K562 (cell line): ENCODE measurements around the gene DST. TPM values are rescaled to one million over a fixed set of nuclear protein-coding genes. Genes with fewer than 3 reads are reported as not detected.

Experiments used
- ATAC-seq: fragments of 200-7000 bp; cut with Tn5 transposase; 3 replicates; pipeline ENCODE4 v1.9.1; 2020; ENCODE audit warnings: moderate library complexity
- BruUV-seq: library from RNA; stranded (reverse); fragments of 400-500 nt; replicated peaks from 2 replicates; lab custom pipeline; 2021; lab: Mats Ljungman, UMichigan
- CTCF ChIA-PET: fragments of 300-600 bp; formaldehyde crosslinking; extraction: SDS; loops from one replicate; lab custom pipeline; 2021; ENCODE audit warnings: low intra/inter-chr PET ratio; lab: Yijun Ruan, JAX
- POLR2A ChIA-PET: fragments of 300-600, 350-650 bp; sonication (Branson Sonifier 250); formaldehyde crosslinking; extraction: SDS; loops from one replicate; lab custom pipeline; 2021; ENCODE audit warnings: antibody characterized with exemption, inconsistent platforms; lab: Yijun Ruan, JAX
- DNase-seq, 4 experiments: peaks; one replicate each; pipeline versions ENCODE4 v3.0.0 to v3.0.0-alpha.2; 2011 to 2018; ENCODE audit warnings: low spot score in 3 of 4, mixed read lengths in 3 of 4; ENCODE audit errors: extremely low read depth in 1 of 4
- FAIRE-seq: peaks from 2 replicates; lab custom pipeline; 2011; peaks lifted over from hg19 to GRCh38; lab: Jason Lieb, UNC
- H2AFZ ChIP-seq: 2 replicates; pipeline ENCODE4 v1.6.0; 2011; ENCODE audit warnings: low read depth, low read length, control low read depth, inconsistent platforms
- H3K27ac ChIP-seq: fragments of 200-600 bp; 3 replicates; pipeline ENCODE4 v1.8.0; 2011; ENCODE audit warnings: low read depth, mild to moderate bottlenecking, control low read depth, inconsistent platforms, low read length, moderate library complexity, mixed read lengths; ENCODE audit errors: extremely low read depth
- H3K27me3 ChIP-seq, 2 experiments: fragments of 300-600 bp in 1 of 2; 2 replicates in 1 of 2; 3 replicates in 1 of 2; pipeline versions ENCODE4 v1.6.0 to v1.8.0; 2011; ENCODE audit warnings: inconsistent platforms in 2 of 2, low read length in 2 of 2, mild to moderate bottlenecking in 1 of 2, mixed read lengths in 1 of 2, moderate library complexity in 1 of 2; ENCODE audit not compliant: control insufficient read depth in 2 of 2, insufficient read depth in 2 of 2
- H3K36me3 ChIP-seq: fragments of 300-600 bp; 3 replicates; pipeline ENCODE4 v1.8.0; 2011; ENCODE audit warnings: mild to moderate bottlenecking, low read length, inconsistent platforms; ENCODE audit not compliant: control insufficient read depth, insufficient read depth
- H3K4me1 ChIP-seq, 2 experiments: fragments of 200-600 bp in 1 of 2; replicated peaks in 1 of 2; 2 replicates in 1 of 2; 3 replicates in 1 of 2; pipeline versions ENCODE4 v1.5.1 to v1.8.0; 2011; ENCODE audit warnings: inconsistent platforms in 2 of 2, low read length in 2 of 2, mild to moderate bottlenecking in 1 of 2, mixed read lengths in 1 of 2, moderate library complexity in 1 of 2; ENCODE audit not compliant: control insufficient read depth in 2 of 2, insufficient read depth in 2 of 2
- H3K4me2 ChIP-seq: 2 replicates; pipeline ENCODE4 v1.6.1; 2011; ENCODE audit warnings: low read length, control low read depth, inconsistent platforms, mixed read lengths; ENCODE audit not compliant: insufficient read depth
- H3K4me3 ChIP-seq: fragments of 200-600 bp; sonication (generic), shearing (Covaris generic); 2 replicates; pipeline ENCODE4 v1.5.1; 2016; ENCODE audit warnings: control low read depth, inconsistent platforms
- H3K79me2 ChIP-seq: fragments of 200-600 bp; 3 replicates; pipeline ENCODE4 v1.8.0; 2011; ENCODE audit warnings: low read length, inconsistent platforms; ENCODE audit not compliant: control insufficient read depth, insufficient read depth
- H3K9ac ChIP-seq, 2 experiments: 2 replicates each; pipeline versions ENCODE4 v1.6.0 to v1.6.1; 2011; ENCODE audit warnings: low read depth in 2 of 2, low read length in 2 of 2, control low read depth in 1 of 2, inconsistent platforms in 1 of 2, mild to moderate bottlenecking in 1 of 2, mixed read lengths in 1 of 2; ENCODE audit not compliant: insufficient read depth in 1 of 2
- H3K9me1 ChIP-seq: one replicate; pipeline ENCODE4 v1.6.0; 2011; ENCODE audit warnings: inconsistent platforms, mild to moderate bottlenecking, low read length, moderate library complexity; ENCODE audit not compliant: control insufficient read depth, insufficient read depth
- H3K9me3 ChIP-seq: replicated peaks from 2 replicates; pipeline ENCODE4 v1.5.1; 2011; ENCODE audit warnings: low read depth, low read length, inconsistent platforms; ENCODE audit not compliant: control insufficient read depth, insufficient read depth
- H4K20me1 ChIP-seq: replicated peaks from 2 replicates; pipeline ENCODE4 v1.6.1; 2011; ENCODE audit warnings: low read length, inconsistent platforms, mixed read lengths; ENCODE audit not compliant: control insufficient read depth, insufficient read depth
- BRD9 ChIP-seq: fragments of 450-650 bp; IDR thresholded peaks from 2 replicates; pipeline ENCODE4 v1.6.1; 2018; ENCODE audit warnings: low read depth; ENCODE audit not compliant: partially characterized antibody
- C11orf30 ChIP-seq: fragments of 450-650 bp; IDR thresholded peaks from 2 replicates; pipeline ENCODE4 v1.6.1; 2016; ENCODE audit warnings: low read depth, mild to moderate bottlenecking
- MAFF ChIP-seq: IDR thresholded peaks from 2 replicates; pipeline ENCODE4 v1.6.1; 2012; ENCODE audit warnings: low read length, improper control_type of control experiment
- MAFG ChIP-seq: fragments of 450-650 bp; conservative IDR thresholded peaks from 2 replicates; pipeline ENCODE4 v1.6.1; 2016; ENCODE audit warnings: missing genetic modification characterization, missing compliant biosample characterization
- MAFK ChIP-seq: IDR thresholded peaks from 2 replicates; pipeline ENCODE4 v1.6.1; 2011; ENCODE audit warnings: low read length, improper control_type of control experiment
- ZFPM2 ChIP-seq: fragments of 250-450 bp; sonication (Bioruptor Pico); IDR thresholded peaks from 2 replicates; pipeline ENCODE4 v1.5.1; 2022; ENCODE audit warnings: mild to moderate bottlenecking
- ZNF316 ChIP-seq: fragments of 450-650 bp; IDR thresholded peaks from 2 replicates; pipeline ENCODE4 v1.6.1; 2016
- WGBS: fragments of 100-300 bp; shearing (Covaris generic); methylation state at CpG from one replicate; pipeline ENCODE4 v1.1.6; 2016; ENCODE audit warnings: low coverage, mixed read lengths; ENCODE audit not compliant: insufficient coverage; ENCODE audit errors: missing lambda C conversion rate; 5-methylcytosine and 5-hydroxymethylcytosine counted together
- in situ Hi-C: fragments of 300-500 bp; cut with MboI; formaldehyde crosslinking; loops from 4 replicates; pipeline ENCODE4 v1.15.0; 2018; ENCODE audit warnings: inconsistent platforms, mixed read lengths
- intact Hi-C: fragments of 100-400 bp; cut with micrococcal nuclease; formaldehyde crosslinking; loops from 2 replicates; pipeline ENCODE4 v1.14.2; 2022
- polyA plus RNA-seq, 8 experiments: library from polyadenylated mRNA; depleted of rRNA in 4 of 8; stranded (reverse) in 5 of 8; unstranded in 3 of 8; fragments of >200 nt; fragmentation: Nextera tagmentation in 2 of 8; fragmentation: Illumina TruSeq in 1 of 8; extraction: Ambion mirVana in 2 of 8; extraction: Trizol in 1 of 8; gene quantifications; 2 replicates each; pipeline versions ENCODE4 v1.2.1 to v1.2.3, GENCODE V29; 2011 to 2014; ENCODE audit warnings: inconsistent platforms in 1 of 8, missing spikeins in 1 of 8
- total RNA-seq, 7 experiments: library from RNA; depleted of rRNA in 6 of 7; stranded (reverse); fragments of >200 nt in 6 of 7; fragmentation: Illumina TruSeq in 2 of 7; extraction: Trizol in 2 of 7; gene quantifications; 2 replicates each; pipeline versions ENCODE4 v1.2.1 to v1.2.3, GENCODE V29; 2011 to 2021; ENCODE audit warnings: low replicate concordance in 1 of 7

The DST gene
- total and polyA plus RNA-seq, 9 of the 15 experiments (the other 6 are each of a cell fraction or from before 2014, with no cell fraction given): 5.2 to 21.9 (median 13.3) TPM

DNA sequence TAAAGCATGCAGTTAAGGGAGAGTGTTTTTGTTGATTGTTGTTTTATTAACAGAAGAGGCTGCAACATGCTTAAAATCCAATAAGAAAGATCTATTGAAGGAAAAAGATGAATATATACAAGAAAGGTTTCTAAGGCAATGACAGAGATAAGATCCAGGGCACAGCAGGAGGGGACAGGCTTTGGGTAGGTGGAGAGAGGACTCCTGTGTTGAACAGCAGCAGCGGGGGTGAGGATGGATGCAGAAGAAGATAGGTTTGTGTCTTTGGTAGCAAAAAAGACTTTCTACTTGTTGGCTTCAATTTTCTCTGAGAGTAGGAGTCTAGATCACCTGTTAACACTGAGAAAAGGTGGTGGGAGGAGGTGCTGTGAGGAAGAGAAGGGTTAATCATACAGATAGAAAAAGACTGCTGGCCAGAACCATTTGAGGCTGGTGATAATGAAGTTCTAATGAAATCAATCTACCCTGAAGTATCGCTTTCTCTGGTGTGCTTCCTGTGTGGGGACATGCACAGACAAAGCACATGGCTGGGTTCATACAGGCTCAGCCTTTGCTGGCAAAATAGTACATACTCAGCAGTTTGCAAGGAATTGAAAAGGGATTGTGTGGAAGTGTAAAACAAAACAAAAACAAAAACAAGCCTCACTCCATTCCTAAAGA, 17.2 kb upstream of the DST start:
- Histone ChIP-seq H3K4me2 (no peak overlapping the region), H3K4me1 (peaks cover 0 to 4% of the 10 kb centered on the region in 2 experiments; a peak in 1 of 5 replicates), H3K9me1 (no peaks in the 10 kb centered on the region), H4K20me1 (no peaks in the 10 kb centered on the region), H3K9ac (no peak overlapping the region), H3K79me2 (no peaks in the 10 kb centered on the region), H3K27ac (no peak overlapping the region; the same call in 2 of the 3 replicates), H3K9me3 (no peaks in the 10 kb centered on the region), H3K27me3 (no peaks in the 10 kb centered on the region), H3K4me3 (no peak overlapping the region), H2AFZ (no peak overlapping the region), H3K36me3 (no peaks in the 10 kb centered on the region)
- TF ChIP-seq C11orf30 (peak; percentile 57; the same call in 1 of the 2 replicates), ZFPM2 (no peak), MAFF (peak; percentile 41; the same call in 1 of the 2 replicates), MAFK (0 out of 2 replicates have a peak, but pooled peaks have one; percentile 32), BRD9 (no peak), MAFG (tag) (peak; percentile 72), ZNF316 (peak; percentile 66)
- ChIA-PET CTCF (no interaction called here), POLR2A (no interaction called here)
- peak in 1 of 4 experiments; percentile 6 for DNase-seq
- in situ Hi-C loops (no loop called here), intact Hi-C loops (no loop called here)
- ATAC-seq: no peak
- no peak for FAIRE-seq
- 17% methylated on average over 2 of the region's 2 CpGs for WGBS
- BruUV-seq: no TSS peak
